GM18858 (cell line): ENCODE data around the gene ABRAXAS1.

Experiments
- ATAC-seq: cut with Tn5 transposase; IDR thresholded peaks from one replicate; pipeline ENCODE4 v1.9.1; 2021; ENCODE audit not compliant: unreplicated experiment

Gene ABRAXAS1

GRCh38 chr4:83454686-83455085 is 30.2 kb downstream of the ABRAXAS1 start:
- ATAC-seq = no peak

GRCh38 chr4:83449009-83449408 is 35.9 kb downstream of the ABRAXAS1 start:
- ATAC-seq = no peak

GRCh38 chr4:83440899-83441298 is 44.0 kb downstream of the ABRAXAS1 start:
- ATAC-seq = no peak

GRCh38 chr4:83440148-83440814 is 44.6 kb downstream of the ABRAXAS1 start:
- ATAC-seq = no peak

- ATAC-seq = no peak
These were observed 46.2 kb downstream of the ABRAXAS1 start for GRCh38 chr4:83438719-83439118.

- ATAC-seq = no peak
These were observed 48.2 kb downstream of the ABRAXAS1 start for GRCh38 chr4:83436680-83437079.

GRCh38 chr4:83431200-83431599 is 53.7 kb downstream of the ABRAXAS1 start:
- ATAC-seq = no peak

- ATAC-seq = no peak
These were observed 66.7 kb downstream of the ABRAXAS1 start for GRCh38 chr4:83418211-83418610.

- no peak for ATAC-seq
These were observed 67.3 kb downstream of the ABRAXAS1 start for GRCh38 chr4:83417566-83417965.

GRCh38 chr4:83413676-83414075 is 71.2 kb downstream of the ABRAXAS1 start:
- no peak for ATAC-seq
